GM18508 (cell line): ENCODE results near the gene IFNA2.
"Not testable (repeated sequence)": the region's sequence is repeated elsewhere in the genome, so short reads cannot be mapped to it uniquely, and the experiment has no call there.

Experiments
- ATAC-seq: cut with Tn5 transposase; IDR thresholded peaks from one replicate; pipeline ENCODE4 v1.9.1; 2021; ENCODE audit warnings: moderate number of reproducible peaks; ENCODE audit not compliant: insufficient read depth, unreplicated experiment

The IFNA2 gene

GRCh38 chr9:21385131-21385670 lies at the start of gene IFNA2:
TSS of gene IFNA2 (minus strand) at chr9:21385398. CDS start at chr9:21385329, 69 bp downstream.
- no peak for ATAC-seq

GRCh38 chr9:21435015-21435383 lies 49.8 kb upstream of the IFNA2 start:
- ATAC-seq, result not testable (repeated sequence)

GRCh38 chr9:21434202-21435014 lies 49.2 kb upstream of the IFNA2 start:
- no peak for ATAC-seq

- ATAC-seq, result peak; percentile 57
Measured at GRCh38 chr9:21432672-21433425, 47.7 kb upstream of the IFNA2 start.

- no peak for ATAC-seq
Measured at GRCh38 chr9:21429191-21429590, 44.0 kb upstream of the IFNA2 start.

GRCh38 chr9:21428235-21428634 lies 43.0 kb upstream of the IFNA2 start:
- no peak for ATAC-seq

GRCh38 chr9:21415493-21416267 lies 30.5 kb upstream of the IFNA2 start:
- no peak for ATAC-seq

- ATAC-seq, result no peak
Measured at GRCh38 chr9:21414220-21414940, 29.2 kb upstream of the IFNA2 start.

- no peak for ATAC-seq
Measured at GRCh38 chr9:21413624-21414023, 28.4 kb upstream of the IFNA2 start.

GRCh38 chr9:21413151-21413550 lies 28.0 kb upstream of the IFNA2 start:
- no peak for ATAC-seq

GRCh38 chr9:21412107-21412506 lies 26.9 kb upstream of the IFNA2 start:
- ATAC-seq, result no peak

GRCh38 chr9:21408817-21409216 lies 23.6 kb upstream of the IFNA2 start, which contains the start of gene IFNA8:
TSS of gene IFNA8 (plus strand) at chr9:21409117. CDS start at chr9:21409177, 60 bp downstream.
- ATAC-seq, result no peak

- ATAC-seq, result no peak
Measured at GRCh38 chr9:21404146-21404545, 18.9 kb upstream of the IFNA2 start.

GRCh38 chr9:21402386-21403251 lies 17.4 kb upstream of the IFNA2 start:
- no peak for ATAC-seq

GRCh38 chr9:21399956-21400355 lies 14.8 kb upstream of the IFNA2 start:
- ATAC-seq, result no peak

GRCh38 chr9:21398955-21399489 lies 13.8 kb upstream of the IFNA2 start:
- ATAC-seq, result no peak

GRCh38 chr9:21395778-21396717 lies 10.8 kb upstream of the IFNA2 start:
- ATAC-seq, result peak; percentile 42

- peak; percentile 88 for ATAC-seq
Measured at GRCh38 chr9:21392270-21392669, 7.1 kb upstream of the IFNA2 start.
